ENCODE measurements around the gene ZBTB44.

Gene ZBTB44

DNA sequence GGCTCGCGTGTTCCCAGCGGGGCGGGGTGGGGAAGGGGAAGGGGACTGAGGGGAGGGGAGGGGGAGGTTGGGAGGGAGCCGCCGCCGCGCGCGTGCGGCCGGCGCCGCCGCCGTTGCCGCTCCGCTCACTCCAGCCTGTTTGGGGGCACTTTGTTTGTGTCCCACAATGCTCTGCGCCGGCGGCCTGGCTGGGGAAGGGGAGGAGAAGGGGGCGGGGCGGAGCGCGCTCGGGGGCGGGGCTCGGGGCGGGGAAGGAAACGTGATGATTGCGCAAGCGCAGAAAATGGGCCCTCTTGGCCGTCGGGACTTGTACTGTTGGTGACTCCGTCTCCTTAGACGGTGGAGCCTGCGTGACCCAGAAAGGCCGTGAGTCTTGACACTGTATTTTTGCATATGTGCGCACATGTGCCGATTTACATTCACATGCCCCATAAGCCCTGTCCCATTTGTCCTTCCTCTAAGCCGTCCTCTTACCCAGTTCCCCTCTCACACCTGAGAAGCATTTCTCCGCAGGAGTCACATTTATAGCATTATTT, at the start of gene ZBTB44:
Gene ZBTB44, minus strand, starts transcription at position 168 of the 536 bp plus-strand sequence. CDS start 53,044 bp downstream, outside the sequence.
- TF ChIP-seq, protein P1, sequence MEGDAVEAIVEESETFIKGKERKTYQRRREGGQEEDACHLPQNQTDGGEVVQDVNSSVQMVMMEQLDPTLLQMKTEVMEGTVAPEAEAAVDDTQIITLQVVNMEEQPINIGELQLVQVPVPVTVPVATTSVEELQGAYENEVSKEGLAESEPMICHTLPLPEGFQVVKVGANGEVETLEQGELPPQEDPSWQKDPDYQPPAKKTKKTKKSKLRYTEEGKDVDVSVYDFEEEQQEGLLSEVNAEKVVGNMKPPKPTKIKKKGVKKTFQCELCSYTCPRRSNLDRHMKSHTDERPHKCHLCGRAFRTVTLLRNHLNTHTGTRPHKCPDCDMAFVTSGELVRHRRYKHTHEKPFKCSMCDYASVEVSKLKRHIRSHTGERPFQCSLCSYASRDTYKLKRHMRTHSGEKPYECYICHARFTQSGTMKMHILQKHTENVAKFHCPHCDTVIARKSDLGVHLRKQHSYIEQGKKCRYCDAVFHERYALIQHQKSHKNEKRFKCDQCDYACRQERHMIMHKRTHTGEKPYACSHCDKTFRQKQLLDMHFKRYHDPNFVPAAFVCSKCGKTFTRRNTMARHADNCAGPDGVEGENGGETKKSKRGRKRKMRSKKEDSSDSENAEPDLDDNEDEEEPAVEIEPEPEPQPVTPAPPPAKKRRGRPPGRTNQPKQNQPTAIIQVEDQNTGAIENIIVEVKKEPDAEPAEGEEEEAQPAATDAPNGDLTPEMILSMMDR (conservative IDR thresholded peaks at IDR 0.05; ENCODE audit: low read depth, low read length) = no peak
- peak within 1 kb of the TSS; percentile 79 for H3K4me3 ChIP-seq (ENCODE audit: low read depth, low read length)

GRCh38 chr11:130359419-130359818, 44.7 kb upstream of the ZBTB44 start:
- no peak overlapping the region for H3K4me3 ChIP-seq (ENCODE audit: low read depth, low read length)
- DNase-seq (ENCODE audit: low read depth) = no peak
- TF ChIP-seq, protein P1 (conservative IDR thresholded peaks at IDR 0.05; ENCODE audit: low read depth, low read length) = no peak

More for the DNA sequence above, at the start of gene ZBTB44:
- peak; percentile 92 for DNase-seq (ENCODE audit: low read depth)

DNA sequence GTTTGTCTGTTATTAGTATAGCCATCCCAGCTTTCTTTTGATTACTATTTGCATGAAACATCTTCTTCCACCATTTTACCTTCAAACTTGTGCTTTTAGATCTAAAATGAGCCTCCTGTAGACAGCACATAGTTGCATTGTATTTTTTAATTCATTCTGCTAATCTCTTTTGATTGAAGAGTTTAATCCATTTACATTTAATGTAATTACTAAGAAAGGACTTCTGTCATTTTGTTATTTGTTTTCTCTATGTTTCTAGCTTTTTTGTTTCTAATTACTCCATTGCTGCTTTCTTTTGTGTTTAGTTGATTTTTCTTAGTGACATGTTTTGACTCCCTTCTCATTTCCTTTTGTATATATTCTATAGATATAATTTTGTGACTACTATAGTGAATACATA, 43.7 kb upstream of the ZBTB44 start:
- no peak overlapping the region for H3K4me3 ChIP-seq (ENCODE audit: low read depth, low read length)
- DNase-seq (ENCODE audit: low read depth) = no peak
- TF ChIP-seq, protein P1 (conservative IDR thresholded peaks at IDR 0.05; ENCODE audit: low read depth, low read length) = no peak

DNA sequence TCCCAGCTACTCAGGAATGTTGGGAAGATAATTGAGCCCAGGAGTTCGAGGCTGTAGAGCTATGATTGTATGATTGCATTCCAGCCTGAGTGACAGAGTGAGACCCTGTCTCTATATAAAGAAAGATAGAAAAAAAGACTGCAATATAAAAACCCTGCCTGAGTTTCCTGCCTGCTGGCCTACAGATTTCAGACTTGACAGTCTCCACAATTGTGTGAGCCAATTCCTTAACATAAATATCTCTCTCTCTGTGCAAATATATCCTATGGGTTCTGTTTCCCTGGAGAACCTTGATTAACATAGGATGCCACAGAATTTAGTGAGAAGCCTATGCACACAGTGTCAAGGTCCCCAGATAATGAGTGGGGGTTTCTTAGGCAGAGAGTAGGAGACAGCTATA, 32.5 kb upstream of the ZBTB44 start:
- DNase-seq (ENCODE audit: low read depth) = no peak
- no peak overlapping the region for H3K4me3 ChIP-seq (ENCODE audit: low read depth, low read length)
- TF ChIP-seq, protein P1 (conservative IDR thresholded peaks at IDR 0.05; ENCODE audit: low read depth, low read length) = no peak

GRCh38 chr11:130344841-130345240, 30.1 kb upstream of the ZBTB44 start:
- no peak overlapping the region for H3K4me3 ChIP-seq (ENCODE audit: low read depth, low read length)
- no peak for DNase-seq (ENCODE audit: low read depth)

DNA sequence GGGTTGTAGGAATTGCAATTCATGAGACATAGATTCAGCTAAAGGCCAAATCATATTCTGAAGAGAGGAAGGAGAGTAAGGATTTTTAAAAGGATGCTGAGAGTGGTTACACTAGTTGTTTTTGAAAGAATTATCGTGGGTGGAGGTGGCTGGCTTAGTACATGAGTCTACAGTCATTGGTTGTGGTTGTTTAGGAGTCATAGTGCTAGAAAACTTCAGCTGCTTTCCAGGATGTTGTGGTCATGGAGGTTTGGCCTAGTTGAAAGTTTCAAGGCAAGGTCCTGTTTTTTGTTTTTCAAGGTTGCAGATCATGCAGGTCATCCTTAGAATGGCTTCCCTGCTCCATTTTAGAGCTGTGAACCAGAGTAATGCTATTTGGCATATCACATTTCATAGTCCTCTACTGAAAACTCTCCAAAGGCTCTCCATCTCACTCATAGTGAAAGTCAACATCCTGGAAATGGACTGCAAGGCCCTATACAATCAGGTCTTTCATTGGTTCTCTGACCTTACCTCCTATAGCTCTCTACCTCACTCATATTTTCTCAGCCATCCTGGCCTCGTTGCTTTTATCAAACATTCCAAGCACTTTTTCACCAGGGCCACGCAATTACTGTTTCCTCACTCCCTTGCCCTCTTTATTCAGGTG, 26.1 kb upstream of the ZBTB44 start:
- peak; percentile 9 for DNase-seq (ENCODE audit: low read depth)
- no peak overlapping the region for H3K4me3 ChIP-seq (ENCODE audit: low read depth, low read length)
- TF ChIP-seq, protein P1 (conservative IDR thresholded peaks at IDR 0.05; ENCODE audit: low read depth, low read length) = no peak

More at GRCh38 chr11:130344841-130345240, 30.1 kb upstream of the ZBTB44 start:
- TF ChIP-seq, protein P1 (conservative IDR thresholded peaks at IDR 0.05; ENCODE audit: low read depth, low read length) = no peak

- no peak for DNase-seq (ENCODE audit: low read depth)
- no peak overlapping the region for H3K4me3 ChIP-seq (ENCODE audit: low read depth, low read length)
- TF ChIP-seq, protein P1 (conservative IDR thresholded peaks at IDR 0.05; ENCODE audit: low read depth, low read length) = no peak
Observed at GRCh38 chr11:130338667-130339066, 23.9 kb upstream of the ZBTB44 start.
